Upper lobe of right lung (tissue), 1 donor: ENCODE results near the gene ACTN2. TPM values are rescaled to one million over a fixed set of nuclear protein-coding genes. Genes with fewer than 3 reads are reported as not detected.

Experiments used
- ATAC-seq: fragments of 200-7000 bp; cut with Tn5 transposase; one replicate; pipeline ENCODE4 v1.9.1; 2020; ENCODE audit warnings: mild to moderate bottlenecking, moderate library complexity
- DNase-seq: peaks from one replicate; pipeline ENCODE4 v3.0.0-alpha.2; 2020
- H3K27ac ChIP-seq: fragments of 200-600 bp; one replicate; pipeline ENCODE4 v1.8.0; 2022
- H3K27me3 ChIP-seq: fragments of 200-600 bp; one replicate; pipeline ENCODE4 v1.8.0; 2022; ENCODE audit warnings: mild to moderate bottlenecking
- H3K36me3 ChIP-seq: fragments of 200-600 bp; one replicate; pipeline ENCODE4 v1.8.0; 2022
- H3K4me1 ChIP-seq: fragments of 200-600 bp; one replicate; pipeline ENCODE4 v1.8.0; 2022
- H3K4me3 ChIP-seq: fragments of 200-600 bp; one replicate; pipeline ENCODE4 v1.8.0; 2022; ENCODE audit warnings: mild to moderate bottlenecking
- H3K9me3 ChIP-seq: fragments of 200-600 bp; one replicate; pipeline ENCODE4 v1.8.0; 2022
- intact Hi-C: fragments of 100-400 bp; cut with DNase I; formaldehyde crosslinking; loops from one replicate; pipeline ENCODE4 v1.11.0; 2022
- total RNA-seq: library from RNA; stranded (reverse); fragmentation: NEBNext Ultra II Directional; extraction: Animal tissue kit (Norgen Biotek cat#: 25700); gene quantifications from one replicate; pipeline ENCODE4 v1.2.1, GENCODE V29; 2021
- TF ChIP-seq, protein P1 (sequence below): fragments of 200-600 bp; IDR thresholded peaks from one replicate; pipeline ENCODE4 v1.8.0; 2022; ENCODE audit warnings: antibody characterized with exemption
- donor health status: DM: no; HTN: yes; CAD: no; lungs with severe emphysema.

Gene ACTN2
- total RNA-seq, 1 donor from 2014 or later, result 2.8 TPM

DNA sequence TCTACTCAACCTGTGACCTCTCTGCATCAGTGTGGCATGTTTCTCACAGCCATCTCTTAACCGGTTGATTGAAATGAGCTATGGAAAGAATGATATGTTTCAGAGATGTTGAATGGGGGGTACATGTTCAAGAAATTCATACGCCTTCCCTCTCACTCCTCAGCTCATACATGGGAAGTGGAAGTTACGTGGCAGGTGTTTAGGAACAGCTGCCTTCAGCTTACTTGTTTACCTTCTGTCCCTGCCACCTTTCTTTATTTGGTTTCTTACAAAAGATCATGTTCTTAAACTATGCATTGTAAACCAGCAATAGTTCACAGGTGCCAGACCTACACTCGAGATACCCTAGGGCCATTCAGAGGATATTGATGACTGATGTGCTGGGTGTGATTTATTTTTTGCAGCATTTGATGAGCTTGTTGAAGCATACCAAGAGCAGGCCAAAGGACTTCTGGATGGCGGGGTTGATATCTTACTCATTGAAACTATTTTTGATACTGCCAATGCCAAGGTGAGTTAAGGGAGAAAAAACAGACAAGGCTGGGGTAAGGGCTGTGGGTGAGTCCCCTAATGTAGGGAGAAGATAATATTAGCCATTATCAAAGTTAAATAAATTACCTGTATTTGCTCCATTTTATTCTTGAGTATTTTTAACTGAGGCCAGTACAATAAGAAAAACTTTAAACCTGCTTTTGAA, 126.2 kb downstream of the ACTN2 start:
- H3K9me3 ChIP-seq, result no peaks in the 10 kb centered on the region
- ATAC-seq (no peak), DNase-seq (no peak)
- H3K36me3 ChIP-seq, result peaks cover 90% of the 10 kb centered on the region
- H3K4me3 ChIP-seq, result no peak overlapping the region
- TF ChIP-seq, protein P1, sequence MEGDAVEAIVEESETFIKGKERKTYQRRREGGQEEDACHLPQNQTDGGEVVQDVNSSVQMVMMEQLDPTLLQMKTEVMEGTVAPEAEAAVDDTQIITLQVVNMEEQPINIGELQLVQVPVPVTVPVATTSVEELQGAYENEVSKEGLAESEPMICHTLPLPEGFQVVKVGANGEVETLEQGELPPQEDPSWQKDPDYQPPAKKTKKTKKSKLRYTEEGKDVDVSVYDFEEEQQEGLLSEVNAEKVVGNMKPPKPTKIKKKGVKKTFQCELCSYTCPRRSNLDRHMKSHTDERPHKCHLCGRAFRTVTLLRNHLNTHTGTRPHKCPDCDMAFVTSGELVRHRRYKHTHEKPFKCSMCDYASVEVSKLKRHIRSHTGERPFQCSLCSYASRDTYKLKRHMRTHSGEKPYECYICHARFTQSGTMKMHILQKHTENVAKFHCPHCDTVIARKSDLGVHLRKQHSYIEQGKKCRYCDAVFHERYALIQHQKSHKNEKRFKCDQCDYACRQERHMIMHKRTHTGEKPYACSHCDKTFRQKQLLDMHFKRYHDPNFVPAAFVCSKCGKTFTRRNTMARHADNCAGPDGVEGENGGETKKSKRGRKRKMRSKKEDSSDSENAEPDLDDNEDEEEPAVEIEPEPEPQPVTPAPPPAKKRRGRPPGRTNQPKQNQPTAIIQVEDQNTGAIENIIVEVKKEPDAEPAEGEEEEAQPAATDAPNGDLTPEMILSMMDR, result no peak
- H3K4me1 ChIP-seq, result peaks cover 12% of the 10 kb centered on the region
- no peaks in the 10 kb centered on the region for H3K27me3 ChIP-seq
- intact Hi-C loops, result no loop called here
- no peak overlapping the region for H3K27ac ChIP-seq

Other genes with a start within 250 kb of the ACTN2 start
- gene LGALS8, start 162.5 kb upstream of the ACTN2 start, total RNA-seq, result 81.7 TPM
- gene HEATR1, start 82.0 kb upstream of the ACTN2 start, total RNA-seq, result 23.6 TPM
- 37.9 TPM for gene MTR, start 108.8 kb downstream of the ACTN2 start, total RNA-seq